ENCODE results near the gene LRWD1.
"Not testable (repeated sequence)": the region's sequence is repeated elsewhere in the genome, so short reads cannot be mapped to it uniquely, and the experiment has no call there.

The LRWD1 gene

GRCh38 chr7:102496861-102497260, 32.1 kb downstream of the LRWD1 start:
- not testable (repeated sequence) for DNase-seq (ENCODE audit: low read depth in 2 of 2)

- DNase-seq (ENCODE audit: low read depth in 2 of 2), result not testable (repeated sequence)
Measured at GRCh38 chr7:102497308-102497707, 32.5 kb downstream of the LRWD1 start.

- DNase-seq (ENCODE audit: low read depth in 2 of 2), result not testable (repeated sequence)
Measured at GRCh38 chr7:102498321-102498720, 33.5 kb downstream of the LRWD1 start.

GRCh38 chr7:102503141-102503540, 38.4 kb downstream of the LRWD1 start:
- not testable (repeated sequence) for DNase-seq (ENCODE audit: low read depth in 2 of 2)

GRCh38 chr7:102505298-102506185, 40.8 kb downstream of the LRWD1 start:
- DNase-seq (ENCODE audit: low read depth in 2 of 2), result not testable (repeated sequence)

GRCh38 chr7:102507410-102508088, 42.8 kb downstream of the LRWD1 start:
- not testable (repeated sequence) for DNase-seq (ENCODE audit: low read depth in 2 of 2)

GRCh38 chr7:102510575-102510974, 45.8 kb downstream of the LRWD1 start:
- not testable (repeated sequence) for DNase-seq (ENCODE audit: low read depth in 2 of 2)

- not testable (repeated sequence) for DNase-seq (ENCODE audit: low read depth in 2 of 2)
Measured at GRCh38 chr7:102511860-102512522, 47.2 kb downstream of the LRWD1 start.

GRCh38 chr7:102512642-102513221, 47.9 kb downstream of the LRWD1 start:
- not testable (repeated sequence) for DNase-seq (ENCODE audit: low read depth in 2 of 2)

GRCh38 chr7:102514881-102515721, 50.3 kb downstream of the LRWD1 start:
- not testable (repeated sequence) for DNase-seq (ENCODE audit: low read depth in 2 of 2)

GRCh38 chr7:102515889-102516288, 51.1 kb downstream of the LRWD1 start:
- DNase-seq (ENCODE audit: low read depth in 2 of 2), result not testable (repeated sequence)

GRCh38 chr7:102516951-102517350, 52.2 kb downstream of the LRWD1 start:
- not testable (repeated sequence) for DNase-seq (ENCODE audit: low read depth in 2 of 2)

GRCh38 chr7:102517550-102518147, 52.9 kb downstream of the LRWD1 start, which contains the start of gene RASA4B:
Gene RASA4B (minus strand): TSS chr7:102517777. CDS start chr7:102517710, 67 bp downstream.
- DNase-seq (ENCODE audit: low read depth in 2 of 2), result not testable (repeated sequence)

GRCh38 chr7:102520797-102521196, 56.0 kb downstream of the LRWD1 start:
- not testable (repeated sequence) for DNase-seq (ENCODE audit: low read depth in 2 of 2)
